OCI-LY3 (cell line): Measurements from ENCODE around the gene VDAC1.

Source experiments
- EZH2phosphoT487 ChIP-seq: fragments of 200-600 bp; shearing (Covaris generic); IDR thresholded peaks from 2 replicates; pipeline ENCODE4 v1.6.1; 2018; ENCODE audit warnings: antibody characterized with exemption, mixed run types, low read depth
- TF ChIP-seq, protein P1 (sequence below): fragments of 200-600, 300-600 bp; sonication (generic); IDR thresholded peaks from 2 replicates; pipeline ENCODE4 v1.5.1; 2014; ENCODE audit warnings: antibody characterized with exemption, low read length, low read depth

- TF ChIP-seq, protein P1, sequence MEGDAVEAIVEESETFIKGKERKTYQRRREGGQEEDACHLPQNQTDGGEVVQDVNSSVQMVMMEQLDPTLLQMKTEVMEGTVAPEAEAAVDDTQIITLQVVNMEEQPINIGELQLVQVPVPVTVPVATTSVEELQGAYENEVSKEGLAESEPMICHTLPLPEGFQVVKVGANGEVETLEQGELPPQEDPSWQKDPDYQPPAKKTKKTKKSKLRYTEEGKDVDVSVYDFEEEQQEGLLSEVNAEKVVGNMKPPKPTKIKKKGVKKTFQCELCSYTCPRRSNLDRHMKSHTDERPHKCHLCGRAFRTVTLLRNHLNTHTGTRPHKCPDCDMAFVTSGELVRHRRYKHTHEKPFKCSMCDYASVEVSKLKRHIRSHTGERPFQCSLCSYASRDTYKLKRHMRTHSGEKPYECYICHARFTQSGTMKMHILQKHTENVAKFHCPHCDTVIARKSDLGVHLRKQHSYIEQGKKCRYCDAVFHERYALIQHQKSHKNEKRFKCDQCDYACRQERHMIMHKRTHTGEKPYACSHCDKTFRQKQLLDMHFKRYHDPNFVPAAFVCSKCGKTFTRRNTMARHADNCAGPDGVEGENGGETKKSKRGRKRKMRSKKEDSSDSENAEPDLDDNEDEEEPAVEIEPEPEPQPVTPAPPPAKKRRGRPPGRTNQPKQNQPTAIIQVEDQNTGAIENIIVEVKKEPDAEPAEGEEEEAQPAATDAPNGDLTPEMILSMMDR: no peak
- TF ChIP-seq EZH2phosphoT487: no peak
These were observed 47.2 kb downstream of the VDAC1 start for GRCh38 chr5:133957591-133957990.
